SK-N-SH (cell line): ENCODE results near the gene ZNF639. TPM values are rescaled to one million over a fixed set of nuclear protein-coding genes. Genes with fewer than 3 reads are reported as not detected.

Experiments used
- CTCF ChIA-PET: fragments of 300-600, 350-600 bp; formaldehyde crosslinking; extraction: SDS; loops from one replicate; lab custom pipeline; 2021; lab: Yijun Ruan, JAX
- POLR2A ChIA-PET: fragments of 350-600 bp; sonication (Branson Sonifier 250); formaldehyde crosslinking; extraction: SDS; loops from one replicate; lab custom pipeline; 2020; ENCODE audit warnings: antibody characterized with exemption, inconsistent platforms; lab: Yijun Ruan, JAX
- DNase-seq: peaks from one replicate; pipeline ENCODE4 v3.0.0; 2012
- H2AFZ ChIP-seq: fragments of 200-600 bp; sonication (generic); 2 replicates; pipeline ENCODE4 v1.8.1; 2016; ENCODE audit warnings: antibody characterized with exemption, mild to moderate bottlenecking, low read depth
- H3F3A ChIP-seq: fragments of 200-600 bp; sonication (generic); replicated peaks from 2 replicates; pipeline ENCODE3; 2016; ENCODE audit warnings: antibody characterized with exemption, mild to moderate bottlenecking; ENCODE audit not compliant: insufficient read depth
- H3K27ac ChIP-seq, 2 experiments: fragments of 200-500 bp in 1 of 2; fragments of 200-600 bp in 1 of 2; sonication (Bioruptor generic) in 1 of 2; sonication (generic), shearing (Covaris generic) in 1 of 2; 2 replicates each; pipeline versions ENCODE4 v1.5.1 to v1.6.1; 2014 to 2016; ENCODE audit warnings: low read depth in 2 of 2, inconsistent platforms in 1 of 2, low read length in 1 of 2, mild to moderate bottlenecking in 1 of 2, mixed read lengths in 1 of 2
- H3K27me3 ChIP-seq: fragments of 200-600 bp; sonication (generic), shearing (Covaris generic); 2 replicates; pipeline ENCODE4 v1.6.1; 2016; ENCODE audit warnings: mixed run types; ENCODE audit not compliant: insufficient read depth
- H3K36me3 ChIP-seq, 2 experiments: fragments of 200-500 bp in 1 of 2; fragments of 200-600 bp in 1 of 2; sonication (Bioruptor generic) in 1 of 2; sonication (generic) in 1 of 2; replicated peaks in 1 of 2; 2 replicates each; pipeline versions ENCODE3 to v1.5.1; 2014 to 2016; ENCODE audit warnings: low read length in 1 of 2, mild to moderate bottlenecking in 1 of 2; ENCODE audit not compliant: insufficient read depth in 2 of 2, control insufficient read depth in 1 of 2
- H3K4me1 ChIP-seq, 2 experiments: fragments of 200-500 bp in 1 of 2; fragments of 200-600 bp in 1 of 2; sonication (Bioruptor generic) in 1 of 2; sonication (generic), shearing (Covaris generic) in 1 of 2; 2 replicates each; pipeline versions ENCODE4 v1.5.1 to v1.6.1; 2014 to 2016; ENCODE audit warnings: low read depth in 1 of 2, low read length in 1 of 2, mixed run types in 1 of 2; ENCODE audit not compliant: insufficient read depth in 2 of 2, control insufficient read depth in 1 of 2
- H3K4me2 ChIP-seq: fragments of 200-600 bp; sonication (generic), shearing (Covaris generic); 2 replicates; pipeline ENCODE4 v1.6.1; 2017; ENCODE audit warnings: mixed run types
- H3K4me3 ChIP-seq, 2 experiments: fragments of 200-500 bp in 1 of 2; fragments of 200-600 bp in 1 of 2; sonication (Bioruptor generic) in 1 of 2; sonication (generic), shearing (Covaris generic) in 1 of 2; 2 replicates each; pipeline versions ENCODE4 v1.5.1 to v1.8.1; 2014 to 2016; ENCODE audit warnings: low read depth in 2 of 2, inconsistent platforms in 1 of 2, low read length in 1 of 2, mild to moderate bottlenecking in 1 of 2, mixed read lengths in 1 of 2, moderate library complexity in 1 of 2
- H3K79me2 ChIP-seq: fragments of 200-600 bp; sonication (generic); 2 replicates; pipeline ENCODE4 v1.8.1; 2017; ENCODE audit warnings: mild to moderate bottlenecking; ENCODE audit not compliant: insufficient read depth
- H3K9ac ChIP-seq: fragments of 200-600 bp; sonication (generic); 2 replicates; pipeline ENCODE4 v1.6.1; 2017; ENCODE audit warnings: mixed run types
- H3K9me2 ChIP-seq: fragments of 200-600 bp; sonication (generic); 2 replicates; pipeline ENCODE4 v1.6.1; 2017; ENCODE audit warnings: mixed run types
- H3K9me3 ChIP-seq: fragments of 200-600 bp; sonication (generic); 2 replicates; pipeline ENCODE4 v1.6.1; 2017; ENCODE audit warnings: mixed run types, mild to moderate bottlenecking, moderate library complexity
- H4K20me1 ChIP-seq: fragments of 200-600 bp; sonication (generic); 2 replicates; pipeline ENCODE4 v1.6.1; 2017; ENCODE audit warnings: mild to moderate bottlenecking, mixed run types; ENCODE audit not compliant: insufficient read depth
- ELF1 ChIP-seq: IDR thresholded peaks from 2 replicates; pipeline ENCODE4 v1.4.0; 2012
- FOXM1 ChIP-seq: IDR thresholded peaks from 2 replicates; pipeline ENCODE4 v1.4.0; 2012; ENCODE audit warnings: low read depth, mild to moderate bottlenecking
- GATA2 ChIP-seq: sonication (generic); formaldehyde crosslinking; IDR thresholded peaks from 2 replicates; pipeline ENCODE4 v1.5.0; 2020; ENCODE audit warnings: mild to moderate bottlenecking, missing genetic modification reagents
- MEF2A ChIP-seq: IDR thresholded peaks from 2 replicates; pipeline ENCODE4 v1.4.0; 2012; ENCODE audit warnings: low read depth, borderline replicate concordance
- NFIC ChIP-seq: IDR thresholded peaks from 2 replicates; pipeline ENCODE4 v1.4.0; 2012; ENCODE audit warnings: borderline replicate concordance
- RFX5 ChIP-seq: IDR thresholded peaks from 2 replicates; pipeline ENCODE4 v1.6.1; 2012; ENCODE audit warnings: mild to moderate bottlenecking, improper control_type of control experiment, low read length
- RXRA ChIP-seq: IDR thresholded peaks from 2 replicates; pipeline ENCODE4 v1.4.0; 2012; ENCODE audit warnings: low read depth, mild to moderate bottlenecking, borderline replicate concordance
- WGBS: methylation state at CpG from one replicate; pipeline ENCODE4 v1.1.6; 2017; ENCODE audit warnings: low lambda C conversion rate; 5-methylcytosine and 5-hydroxymethylcytosine counted together
- polyA plus RNA-seq, 3 experiments: library from polyadenylated mRNA; depleted of rRNA; stranded (reverse); fragments of >200 nt; gene quantifications; 2 replicates each; pipeline ENCODE4 v1.2.3, GENCODE V29; 2012
- TF ChIP-seq, protein P1 (sequence below): fragments of 150-350 bp; IDR thresholded peaks from 2 replicates; pipeline ENCODE4 v1.6.1; 2016; ENCODE audit warnings: mild to moderate bottlenecking, low read depth, low read length
- TF ChIP-seq, protein P2 (sequence below): IDR thresholded peaks from 2 replicates; pipeline ENCODE4 v1.4.0; 2012; ENCODE audit warnings: low read depth, borderline replicate concordance
- TF ChIP-seq, protein P3 (sequence below): fragments of 150-350 bp; IDR thresholded peaks from 2 replicates; pipeline ENCODE4 v1.6.1; 2017; ENCODE audit warnings: antibody characterized with exemption, low read length, low read depth, borderline replicate concordance
- TF ChIP-seq, protein P4 (sequence below): IDR thresholded peaks from 2 replicates; pipeline ENCODE4 v1.4.0; 2012; ENCODE audit warnings: low read depth, borderline replicate concordance

ZNF639 gene
- polyA plus RNA-seq, 1 of the 3 experiments (the other 2 are of a cell fraction): 9.6 TPM

DNA sequence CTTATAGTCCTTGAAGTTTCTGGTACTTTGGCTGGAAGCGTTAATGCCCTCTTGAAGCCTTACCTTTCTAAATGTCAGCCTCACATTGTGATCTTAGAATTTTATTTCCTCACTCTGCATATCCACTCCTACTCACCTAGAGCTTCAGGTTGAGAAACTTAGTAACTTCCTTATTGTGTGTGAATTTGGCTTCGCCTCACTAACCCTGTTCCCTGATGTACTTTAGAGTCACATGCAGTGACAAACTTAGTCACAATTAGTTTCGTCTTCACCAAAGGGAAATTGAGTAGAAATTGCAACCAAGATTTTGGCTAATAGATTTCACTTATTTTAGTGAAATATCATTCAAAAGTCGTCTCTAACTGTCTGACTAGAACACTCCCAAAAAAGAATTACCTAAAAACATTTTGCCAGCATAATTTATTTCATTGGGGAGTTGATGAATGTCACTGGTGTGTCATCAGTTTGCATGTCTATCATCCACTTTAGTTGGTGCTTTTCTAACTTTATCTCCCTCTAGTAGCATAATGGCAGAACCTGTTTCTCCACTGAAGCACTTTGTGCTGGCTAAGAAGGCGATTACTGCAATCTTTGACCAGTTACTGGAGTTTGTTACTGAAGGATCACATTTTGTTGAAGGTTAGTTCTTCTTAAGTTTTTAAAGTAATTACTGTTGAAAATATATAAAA lies 25.6 kb downstream of the ZNF639 start:
- TF ChIP-seq ELF1 (no peak), NFIC (no peak), RXRA (no peak), GATA2 (no peak)
- TF ChIP-seq, protein P1, sequence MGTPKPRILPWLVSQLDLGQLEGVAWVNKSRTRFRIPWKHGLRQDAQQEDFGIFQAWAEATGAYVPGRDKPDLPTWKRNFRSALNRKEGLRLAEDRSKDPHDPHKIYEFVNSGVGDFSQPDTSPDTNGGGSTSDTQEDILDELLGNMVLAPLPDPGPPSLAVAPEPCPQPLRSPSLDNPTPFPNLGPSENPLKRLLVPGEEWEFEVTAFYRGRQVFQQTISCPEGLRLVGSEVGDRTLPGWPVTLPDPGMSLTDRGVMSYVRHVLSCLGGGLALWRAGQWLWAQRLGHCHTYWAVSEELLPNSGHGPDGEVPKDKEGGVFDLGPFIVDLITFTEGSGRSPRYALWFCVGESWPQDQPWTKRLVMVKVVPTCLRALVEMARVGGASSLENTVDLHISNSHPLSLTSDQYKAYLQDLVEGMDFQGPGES: no peak
- TF ChIP-seq, protein P2, sequence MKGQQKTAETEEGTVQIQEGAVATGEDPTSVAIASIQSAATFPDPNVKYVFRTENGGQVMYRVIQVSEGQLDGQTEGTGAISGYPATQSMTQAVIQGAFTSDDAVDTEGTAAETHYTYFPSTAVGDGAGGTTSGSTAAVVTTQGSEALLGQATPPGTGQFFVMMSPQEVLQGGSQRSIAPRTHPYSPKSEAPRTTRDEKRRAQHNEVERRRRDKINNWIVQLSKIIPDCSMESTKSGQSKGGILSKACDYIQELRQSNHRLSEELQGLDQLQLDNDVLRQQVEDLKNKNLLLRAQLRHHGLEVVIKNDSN: no peak
- TF ChIP-seq, all 33 proteins: peak for 0
- Histone ChIP-seq H3K4me3 (peak overlapping the region; percentile 81 to 89), H3K27ac (peak overlapping the region in 1 of 2 experiments; percentile 72; a peak in 2 of 4 replicates), H3K9me3 (no peaks in the 10 kb centered on the region), H3K27me3 (no peaks in the 10 kb centered on the region), H3K9ac (peak overlapping the region; percentile 71), H4K20me1 (no peaks in the 10 kb centered on the region), H3K4me1 (peaks cover 0 to 6% of the 10 kb centered on the region in 2 experiments; a peak in 2 of 4 replicates), H3K9me2 (no peaks in the 10 kb centered on the region), H3K79me2 (peaks cover 47% of the 10 kb centered on the region), H3F3A (peaks cover 3% of the 10 kb centered on the region), H3K4me2 (peak overlapping the region; percentile 74), H3K36me3 (peaks cover 19 to 24% of the 10 kb centered on the region in 2 experiments), H2AFZ (peak overlapping the region; percentile 64; the same call in 1 of the 2 replicates)
- 23% methylated on average over 5 of the region's 5 CpGs for WGBS
- ChIA-PET POLR2A (no interaction called here), CTCF (no interaction called here)
- no peak for DNase-seq

DNA sequence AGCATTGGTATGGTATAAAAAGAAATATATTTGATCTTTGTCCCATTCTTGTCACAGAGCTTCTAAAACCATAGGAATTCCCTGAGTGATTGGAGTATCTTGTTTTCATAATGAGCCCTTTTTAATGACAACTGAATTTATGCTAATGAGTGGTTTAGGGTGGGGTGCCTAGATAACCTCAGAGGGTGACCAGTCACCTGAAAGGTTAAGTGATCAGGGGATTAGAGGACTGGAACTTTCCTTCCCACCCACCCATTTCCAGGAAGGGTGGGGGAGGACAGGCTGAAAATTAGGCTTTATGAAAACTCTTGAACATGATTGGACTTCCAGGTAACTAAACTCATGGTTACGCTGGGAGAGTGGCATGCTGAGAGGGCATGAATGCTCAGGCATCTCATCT lies 33.2 kb downstream of the ZNF639 start:
- POLR2A ChIA-PET: no interaction called here
- H3K4me1 ChIP-seq: peaks cover 0 to 5% of the 10 kb centered on the region in 2 experiments; a peak in 1 of 4 replicates
- no peak for DNase-seq
- WGBS: 100% methylated on average over 1 of the region's 1 CpG
- H3K36me3 ChIP-seq: peaks cover 66 to 71% of the 10 kb centered on the region in 2 experiments
- no peak overlapping the region for H3K27ac ChIP-seq
- no peak overlapping the region for H3K9ac ChIP-seq
- no peaks in the 10 kb centered on the region for H3K9me3 ChIP-seq
- H3K4me2 ChIP-seq: no peak overlapping the region
- H3F3A ChIP-seq: no peaks in the 10 kb centered on the region
- no peaks in the 10 kb centered on the region for H3K27me3 ChIP-seq
- TF ChIP-seq, protein P3, sequence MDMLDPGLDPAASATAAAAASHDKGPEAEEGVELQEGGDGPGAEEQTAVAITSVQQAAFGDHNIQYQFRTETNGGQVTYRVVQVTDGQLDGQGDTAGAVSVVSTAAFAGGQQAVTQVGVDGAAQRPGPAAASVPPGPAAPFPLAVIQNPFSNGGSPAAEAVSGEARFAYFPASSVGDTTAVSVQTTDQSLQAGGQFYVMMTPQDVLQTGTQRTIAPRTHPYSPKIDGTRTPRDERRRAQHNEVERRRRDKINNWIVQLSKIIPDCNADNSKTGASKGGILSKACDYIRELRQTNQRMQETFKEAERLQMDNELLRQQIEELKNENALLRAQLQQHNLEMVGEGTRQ: no peak
- TF ChIP-seq FOXM1 (no peak), MEF2A (no peak), RFX5 (no peak)
- TF ChIP-seq, protein P4, sequence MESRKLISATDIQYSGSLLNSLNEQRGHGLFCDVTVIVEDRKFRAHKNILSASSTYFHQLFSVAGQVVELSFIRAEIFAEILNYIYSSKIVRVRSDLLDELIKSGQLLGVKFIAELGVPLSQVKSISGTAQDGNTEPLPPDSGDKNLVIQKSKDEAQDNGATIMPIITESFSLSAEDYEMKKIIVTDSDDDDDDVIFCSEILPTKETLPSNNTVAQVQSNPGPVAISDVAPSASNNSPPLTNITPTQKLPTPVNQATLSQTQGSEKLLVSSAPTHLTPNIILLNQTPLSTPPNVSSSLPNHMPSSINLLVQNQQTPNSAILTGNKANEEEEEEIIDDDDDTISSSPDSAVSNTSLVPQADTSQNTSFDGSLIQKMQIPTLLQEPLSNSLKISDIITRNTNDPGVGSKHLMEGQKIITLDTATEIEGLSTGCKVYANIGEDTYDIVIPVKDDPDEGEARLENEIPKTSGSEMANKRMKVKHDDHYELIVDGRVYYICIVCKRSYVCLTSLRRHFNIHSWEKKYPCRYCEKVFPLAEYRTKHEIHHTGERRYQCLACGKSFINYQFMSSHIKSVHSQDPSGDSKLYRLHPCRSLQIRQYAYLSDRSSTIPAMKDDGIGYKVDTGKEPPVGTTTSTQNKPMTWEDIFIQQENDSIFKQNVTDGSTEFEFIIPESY: no peak
- no peaks in the 10 kb centered on the region for H3K9me2 ChIP-seq
- no peak overlapping the region for H3K4me3 ChIP-seq
- H4K20me1 ChIP-seq: no peaks in the 10 kb centered on the region
- H2AFZ ChIP-seq: no peak overlapping the region
- CTCF ChIA-PET: no interaction called here
- H3K79me2 ChIP-seq: peaks cover 32% of the 10 kb centered on the region
